HG03159 (cell line): ENCODE data around the gene NAA38.

Experiments
- ATAC-seq: cut with Tn5 transposase; IDR thresholded peaks from one replicate; pipeline ENCODE4 v1.9.1; 2021; ENCODE audit warnings: mild to moderate bottlenecking, moderate library complexity; ENCODE audit not compliant: unreplicated experiment

Gene NAA38

DNA sequence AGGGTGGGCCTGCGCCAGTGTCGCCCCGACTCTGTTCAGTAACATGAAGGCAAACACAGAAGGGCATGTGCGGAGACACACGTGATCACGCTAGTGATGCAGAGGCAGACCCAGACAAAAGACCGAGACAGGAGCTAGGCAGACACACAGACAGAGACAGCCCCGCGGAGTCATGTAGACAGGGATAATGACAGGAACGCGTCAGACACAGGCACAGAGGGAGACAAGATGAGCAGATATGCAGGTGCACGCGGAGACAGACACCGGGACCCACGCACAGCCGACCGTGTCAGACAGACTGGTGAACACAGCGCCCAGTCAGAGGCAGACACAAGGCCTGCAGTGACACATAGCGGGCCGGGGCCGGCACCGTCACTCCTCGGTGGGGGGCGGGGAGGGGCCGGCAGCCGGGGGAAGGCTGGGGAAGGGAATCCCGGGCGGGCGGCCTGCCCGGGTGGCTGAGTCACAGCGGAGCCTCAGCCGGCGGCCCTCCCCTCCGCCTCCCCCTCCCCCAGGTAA is 15.9 kb downstream of the NAA38 start:
- no peak for ATAC-seq

DNA sequence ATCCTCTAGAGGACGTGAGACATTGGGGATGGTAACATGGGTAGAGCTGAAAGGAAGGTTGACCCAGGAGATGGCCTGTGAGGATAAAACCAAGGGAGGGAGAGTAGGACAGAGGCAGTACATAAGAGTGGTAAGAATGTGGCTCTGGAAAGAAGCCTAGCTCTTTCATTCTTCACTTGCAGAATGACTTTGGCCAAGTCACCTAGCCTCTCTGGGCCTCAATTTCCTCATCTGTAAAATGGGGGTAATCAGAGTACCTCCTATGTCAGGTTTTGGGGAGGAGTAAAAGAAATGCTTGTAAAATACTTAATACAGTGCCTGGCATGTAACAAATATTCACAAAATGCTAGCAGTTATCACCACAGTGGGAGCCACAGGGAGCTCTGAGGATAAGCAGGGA is 16.5 kb downstream of the NAA38 start:
- no peak for ATAC-seq

GRCh38 chr17:7840441-7840840 is 16.9 kb downstream of the NAA38 start:
- no peak for ATAC-seq

- no peak for ATAC-seq
These were observed 17.5 kb downstream of the NAA38 start for GRCh38 chr17:7839876-7840261.

DNA sequence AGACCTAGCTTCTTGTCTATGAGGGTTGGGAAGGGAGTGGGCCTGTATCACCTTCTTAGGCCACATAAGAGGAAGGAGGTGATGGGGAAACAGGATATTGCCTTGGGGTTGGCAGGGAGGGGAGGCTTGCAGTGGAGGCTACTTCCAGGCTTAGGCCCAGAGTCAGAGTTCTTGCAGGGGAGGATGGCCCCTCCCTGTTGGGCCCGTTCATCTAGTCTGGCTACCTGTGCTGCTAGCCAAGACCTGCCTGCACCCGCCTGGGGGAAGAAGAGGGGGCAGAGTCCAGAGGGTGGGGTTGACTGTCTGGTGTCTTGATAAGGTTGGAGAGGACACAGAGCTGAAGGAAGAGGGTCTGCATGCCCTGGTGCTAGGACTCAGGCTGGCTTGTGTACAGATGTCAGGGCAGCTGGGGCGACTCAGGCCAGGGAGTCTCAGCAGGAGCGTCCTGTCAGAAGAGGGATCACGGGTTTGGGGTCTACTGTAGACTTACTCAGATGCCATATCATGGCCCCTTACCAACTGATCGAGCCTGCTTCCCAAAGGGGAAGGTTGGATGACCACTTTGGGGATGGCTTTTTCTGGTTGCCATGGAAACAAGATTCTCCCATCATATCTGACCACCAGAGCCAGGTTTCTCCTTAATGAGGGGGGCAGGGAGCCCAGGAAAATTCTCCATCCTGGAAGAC is 18.0 kb downstream of the NAA38 start:
- ATAC-seq, result no peak

GRCh38 chr17:7838090-7839075 is 19.0 kb downstream of the NAA38 start:
- no peak for ATAC-seq

- ATAC-seq, result no peak
These were observed 19.8 kb downstream of the NAA38 start for GRCh38 chr17:7837408-7838088.

DNA sequence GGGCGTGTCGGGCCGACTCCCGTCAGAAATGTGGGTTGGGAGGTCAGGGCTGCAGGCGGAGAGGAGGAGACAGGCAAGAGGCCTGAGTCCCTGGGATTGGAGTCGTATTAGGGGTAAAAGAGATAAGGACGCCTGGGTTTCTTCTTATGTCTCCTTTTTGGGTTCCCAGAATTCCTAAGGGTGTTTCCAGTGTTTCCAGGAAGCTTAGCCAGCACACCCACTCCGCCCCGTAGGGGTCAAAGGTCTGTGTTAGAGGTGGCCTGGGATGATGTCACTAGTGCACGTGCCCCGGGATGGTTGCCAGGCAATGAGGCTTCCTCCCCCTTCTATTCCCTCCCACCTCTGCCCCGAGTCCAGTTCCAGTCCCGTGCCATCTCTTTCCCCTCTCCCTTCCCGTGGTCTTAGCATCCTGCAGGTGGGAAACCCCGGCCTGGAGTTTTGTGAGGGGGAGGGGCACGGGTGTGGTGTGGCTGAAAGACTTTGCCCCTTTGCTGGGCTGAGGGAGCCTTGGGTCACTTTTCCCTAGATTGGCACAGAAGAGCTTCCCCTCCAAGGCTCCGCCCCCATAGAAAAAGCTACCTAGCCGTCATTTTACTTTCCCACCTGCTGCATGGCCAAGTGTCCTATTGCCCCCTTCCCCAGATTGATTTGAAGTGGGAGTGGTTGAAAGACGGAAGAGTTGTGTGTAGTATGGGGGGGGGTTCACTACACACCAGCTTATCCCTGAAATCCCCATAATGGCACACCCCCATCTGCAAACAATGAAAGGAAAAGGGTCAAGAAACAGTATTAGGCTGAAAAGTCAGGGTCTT is 20.6 kb downstream of the NAA38 start:
- ATAC-seq, result no peak

DNA sequence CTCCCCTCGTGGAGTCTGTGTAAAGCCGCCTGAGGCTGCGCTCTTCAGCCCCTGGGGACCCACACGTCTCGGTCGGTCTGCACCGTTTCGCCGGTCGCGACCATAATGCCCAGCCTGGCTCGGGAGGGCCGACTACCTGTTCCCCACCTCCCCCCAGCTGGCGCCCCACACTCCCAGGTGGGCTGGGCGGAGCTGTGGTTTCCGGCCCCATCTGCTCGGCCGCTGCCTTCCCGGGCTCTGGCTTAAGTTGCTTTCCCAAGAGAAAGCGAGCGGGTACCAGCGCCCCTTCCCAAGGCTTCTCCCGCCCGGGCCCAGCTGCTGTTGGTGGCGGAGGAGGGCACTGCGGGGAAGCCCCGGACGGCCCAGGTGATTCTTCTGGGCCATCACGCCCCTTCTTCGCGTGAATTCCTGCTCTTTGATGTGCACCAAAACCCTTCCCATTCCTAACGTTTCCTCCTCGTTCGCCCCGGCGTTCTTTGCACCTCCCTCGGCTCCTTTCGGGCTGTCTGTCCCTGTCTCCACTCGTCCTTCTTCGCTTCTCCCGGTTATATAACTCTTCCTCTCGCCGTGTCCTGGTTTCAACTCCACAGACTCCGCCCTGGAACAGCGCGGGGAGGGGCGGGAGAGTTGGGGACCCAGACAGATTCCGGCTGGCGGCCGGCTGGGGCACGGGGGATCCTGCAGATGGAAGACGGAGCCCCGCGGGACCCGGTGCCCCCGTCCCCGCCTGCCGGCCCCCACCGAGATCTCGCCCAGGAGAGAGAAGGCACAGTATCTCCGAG is 21.4 kb downstream of the NAA38 start:
- ATAC-seq, result peak; percentile 22

DNA sequence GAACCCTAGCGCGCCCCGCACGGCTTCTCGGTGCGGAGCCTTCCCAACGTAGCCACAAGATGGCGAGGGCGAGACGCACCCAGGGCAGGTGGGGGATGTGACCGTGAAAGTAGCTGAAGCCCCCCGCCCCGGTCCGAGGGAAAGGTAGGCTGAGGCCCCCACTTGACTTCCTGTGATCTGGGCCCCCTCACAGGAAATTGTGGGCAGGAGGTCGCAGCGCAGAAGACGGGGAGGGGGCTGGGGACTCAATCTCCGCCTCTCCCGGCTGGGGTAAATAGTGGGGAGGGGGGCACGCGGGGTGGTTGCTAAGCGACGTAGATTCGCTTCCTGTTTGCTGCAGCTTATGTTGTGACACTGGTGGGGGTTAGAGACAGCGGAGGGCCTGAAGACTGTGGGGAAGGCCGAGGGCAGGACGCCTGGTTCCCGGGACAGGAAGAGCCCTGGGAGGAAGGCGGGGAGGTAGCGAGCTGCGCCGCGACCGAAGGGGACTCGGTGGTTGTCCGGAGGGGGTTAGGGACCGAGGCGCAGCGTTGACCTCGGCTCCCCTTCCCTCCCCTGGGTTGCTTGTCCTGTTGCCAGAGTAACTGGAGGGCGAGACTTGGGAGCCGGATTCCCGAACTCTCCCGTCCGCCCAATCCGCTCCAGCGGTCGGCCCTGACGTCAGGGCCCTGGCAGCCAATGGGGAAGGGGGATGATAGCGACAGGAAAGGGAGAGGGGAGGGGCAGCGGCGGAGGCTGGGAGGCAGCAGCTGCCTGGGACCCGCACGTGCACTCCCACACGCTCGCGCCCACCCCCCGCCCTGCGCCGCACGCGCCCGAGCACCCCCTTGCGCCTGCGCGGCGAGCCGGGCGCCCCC is 22.2 kb downstream of the NAA38 start:
- ATAC-seq, result peak; percentile 37

GRCh38 chr17:7834542-7834956 is 22.8 kb downstream of the NAA38 start:
- no peak for ATAC-seq

GRCh38 chr17:7833795-7834541 is 23.4 kb downstream of the NAA38 start, which contains the start of gene KDM6B:
Gene KDM6B, plus strand, starts transcription at chr17:7834217. Its CDS starts 11,338 bp downstream, at chr17:7845555.
- ATAC-seq, result peak; percentile 51

DNA sequence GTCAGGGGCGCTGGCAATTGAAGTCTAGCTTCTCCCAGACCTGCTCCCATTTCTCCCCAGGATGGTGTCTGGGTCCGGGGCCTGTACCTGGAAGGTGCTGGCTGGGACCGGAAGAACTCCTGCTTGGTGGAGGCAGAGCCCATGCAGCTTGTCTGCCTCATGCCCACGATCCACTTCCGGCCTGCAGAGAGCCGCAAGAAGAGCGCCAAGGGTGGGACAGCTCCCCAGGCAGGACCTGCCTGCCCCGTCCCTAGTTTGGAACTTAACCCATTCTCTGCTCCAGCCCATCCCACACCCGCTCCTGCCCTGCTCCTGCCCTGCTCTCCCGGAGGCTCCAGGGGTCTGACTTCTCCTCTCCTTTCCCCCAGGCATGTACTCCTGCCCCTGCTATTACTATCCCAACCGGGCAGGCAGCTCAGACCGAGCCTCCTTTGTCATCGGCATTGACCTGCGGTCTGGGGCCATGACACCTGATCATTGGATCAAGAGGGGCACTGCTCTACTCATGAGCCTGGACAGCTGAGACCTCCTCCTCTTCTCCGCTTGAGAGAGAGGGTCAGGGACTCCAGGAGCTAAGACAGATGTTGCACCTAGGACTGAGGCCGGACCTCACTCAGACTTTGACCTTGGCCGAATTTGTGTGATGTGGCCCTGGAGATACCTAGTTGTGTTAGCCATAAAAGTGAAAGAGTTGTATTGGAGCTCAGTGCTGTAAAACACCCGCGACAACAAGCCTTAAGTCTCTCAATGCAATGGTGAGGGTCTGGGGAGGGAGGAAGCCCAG is 24.2 kb downstream of the NAA38 start:
- ATAC-seq, result no peak

DNA sequence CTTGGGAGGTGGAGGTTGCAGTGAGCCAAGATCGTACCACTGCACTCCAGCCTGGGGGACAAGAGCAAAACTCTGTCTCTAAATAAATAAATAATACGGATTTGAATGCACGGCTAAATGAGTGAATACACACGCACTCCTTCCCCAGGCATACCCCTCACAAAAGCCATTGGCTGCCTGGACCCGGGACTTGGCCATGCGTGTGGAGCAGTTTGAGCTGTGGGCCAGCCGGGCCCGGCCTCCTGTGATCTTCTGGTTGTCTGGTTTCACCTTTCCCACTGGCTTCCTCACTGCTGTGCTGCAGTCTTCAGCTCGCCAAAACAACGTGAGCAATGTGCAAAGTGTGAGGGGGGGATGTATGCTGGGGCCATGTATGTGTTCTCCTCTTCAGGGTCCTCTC is 24.9 kb downstream of the NAA38 start:
- no peak for ATAC-seq

DNA sequence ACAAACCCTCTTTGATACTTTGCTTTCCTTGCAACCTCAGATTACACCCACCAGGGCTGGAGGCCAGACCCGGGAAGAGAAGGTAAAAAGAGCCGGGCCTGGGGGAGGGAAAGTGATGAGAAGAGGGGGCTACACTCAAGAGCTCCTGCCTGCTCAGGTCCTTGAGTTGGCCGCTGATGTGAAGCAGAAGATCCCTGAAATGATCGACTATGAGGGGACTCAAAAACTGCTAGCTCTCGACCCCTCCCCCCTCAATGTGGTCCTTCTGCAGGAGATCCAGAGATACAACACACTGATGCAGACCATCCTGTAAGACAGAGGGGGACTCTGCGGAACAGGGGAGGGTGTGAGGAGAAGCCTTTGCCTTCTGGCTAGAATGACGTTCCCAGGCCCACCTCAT is 26.1 kb downstream of the NAA38 start:
- no peak for ATAC-seq

DNA sequence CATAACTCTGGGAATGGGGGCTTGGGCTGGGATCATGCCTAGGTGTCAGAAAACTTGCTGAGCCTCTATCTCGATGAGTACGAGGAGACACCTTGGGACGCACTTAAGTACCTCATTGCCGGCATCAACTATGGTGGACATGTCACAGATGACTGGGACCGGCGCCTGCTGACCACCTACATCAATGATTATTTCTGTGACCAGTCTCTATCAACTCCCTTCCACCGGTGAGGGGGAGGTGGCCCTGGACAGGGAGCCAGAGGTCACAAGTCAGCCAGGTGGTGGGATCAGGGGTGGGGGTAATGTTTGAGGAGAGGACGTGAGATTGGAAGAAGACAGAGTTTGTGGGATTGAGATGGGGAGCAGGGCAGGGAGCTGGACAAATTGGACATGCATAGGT is 26.7 kb downstream of the NAA38 start:
- no peak for ATAC-seq
